ENCODE results near the gene PEX11G. TPM values are rescaled to one million over a fixed set of nuclear protein-coding genes. Genes with fewer than 3 reads are reported as not detected.

PEX11G gene
- total and polyA plus RNA-seq, 9 of the 15 experiments (the other 6 are each of a cell fraction or from before 2014, with no cell fraction given): 0.07 to 3.2 (median 0.70) TPM; not detected in 1

DNA sequence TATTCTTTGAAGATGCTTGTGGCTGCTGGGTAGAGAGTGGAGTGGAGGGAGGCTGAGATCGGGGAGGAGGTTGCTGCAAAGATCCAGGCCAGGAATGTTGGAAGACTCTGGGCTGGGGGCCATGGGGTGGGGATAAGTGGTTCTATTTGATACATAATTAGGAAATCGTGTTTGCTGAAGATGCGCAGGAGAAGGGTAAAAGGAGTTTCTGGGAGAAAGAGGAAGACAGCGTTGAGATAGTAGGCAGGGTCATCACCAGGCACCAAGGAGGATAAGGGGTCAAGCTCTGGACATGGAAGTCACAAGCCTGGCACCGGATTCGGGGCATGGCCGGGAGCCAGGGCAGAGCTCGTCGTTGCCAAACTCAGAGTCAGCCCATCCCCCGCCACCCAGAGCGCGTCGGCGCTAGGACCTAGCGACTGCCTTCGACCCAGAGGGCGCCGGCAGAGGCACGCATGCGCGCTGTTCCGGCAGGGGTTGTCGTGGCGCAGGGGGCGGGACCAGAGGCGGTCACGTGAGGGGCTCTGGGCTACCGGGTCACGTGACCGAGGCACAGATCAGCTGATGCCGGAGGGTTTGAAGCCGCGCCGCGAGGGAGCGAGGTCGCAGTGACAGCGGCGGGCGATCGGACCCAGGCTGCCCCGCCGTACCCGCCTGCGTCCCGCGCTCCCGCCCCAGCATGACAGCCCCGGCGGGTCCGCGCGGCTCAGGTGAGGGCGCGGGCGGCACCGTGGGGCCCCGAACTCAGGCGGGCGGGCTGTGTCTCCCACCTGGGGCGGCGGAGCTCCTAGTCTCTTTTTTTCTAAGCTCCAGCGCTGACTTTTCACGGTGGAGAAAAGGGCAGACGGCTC is 33.5 kb upstream of the PEX11G start, which contains the start of gene MCOLN1 (continued):
- TF ChIP-seq, protein P1, sequence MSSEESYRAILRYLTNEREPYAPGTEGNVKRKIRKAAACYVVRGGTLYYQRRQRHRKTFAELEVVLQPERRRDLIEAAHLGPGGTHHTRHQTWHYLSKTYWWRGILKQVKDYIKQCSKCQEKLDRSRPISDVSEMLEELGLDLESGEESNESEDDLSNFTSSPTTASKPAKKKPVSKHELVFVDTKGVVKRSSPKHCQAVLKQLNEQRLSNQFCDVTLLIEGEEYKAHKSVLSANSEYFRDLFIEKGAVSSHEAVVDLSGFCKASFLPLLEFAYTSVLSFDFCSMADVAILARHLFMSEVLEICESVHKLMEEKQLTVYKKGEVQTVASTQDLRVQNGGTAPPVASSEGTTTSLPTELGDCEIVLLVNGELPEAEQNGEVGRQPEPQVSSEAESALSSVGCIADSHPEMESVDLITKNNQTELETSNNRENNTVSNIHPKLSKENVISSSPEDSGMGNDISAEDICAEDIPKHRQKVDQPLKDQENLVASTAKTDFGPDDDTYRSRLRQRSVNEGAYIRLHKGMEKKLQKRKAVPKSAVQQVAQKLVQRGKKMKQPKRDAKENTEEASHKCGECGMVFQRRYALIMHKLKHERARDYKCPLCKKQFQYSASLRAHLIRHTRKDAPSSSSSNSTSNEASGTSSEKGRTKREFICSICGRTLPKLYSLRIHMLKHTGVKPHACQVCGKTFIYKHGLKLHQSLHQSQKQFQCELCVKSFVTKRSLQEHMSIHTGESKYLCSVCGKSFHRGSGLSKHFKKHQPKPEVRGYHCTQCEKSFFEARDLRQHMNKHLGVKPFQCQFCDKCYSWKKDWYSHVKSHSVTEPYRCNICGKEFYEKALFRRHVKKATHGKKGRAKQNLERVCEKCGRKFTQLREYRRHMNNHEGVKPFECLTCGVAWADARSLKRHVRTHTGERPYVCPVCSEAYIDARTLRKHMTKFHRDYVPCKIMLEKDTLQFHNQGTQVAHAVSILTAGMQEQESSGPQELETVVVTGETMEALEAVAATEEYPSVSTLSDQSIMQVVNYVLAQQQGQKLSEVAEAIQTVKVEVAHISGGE (CRISPR knock-in tag; IDR thresholded peaks at IDR 0.05): no peak
- TF ChIP-seq, protein P2, sequence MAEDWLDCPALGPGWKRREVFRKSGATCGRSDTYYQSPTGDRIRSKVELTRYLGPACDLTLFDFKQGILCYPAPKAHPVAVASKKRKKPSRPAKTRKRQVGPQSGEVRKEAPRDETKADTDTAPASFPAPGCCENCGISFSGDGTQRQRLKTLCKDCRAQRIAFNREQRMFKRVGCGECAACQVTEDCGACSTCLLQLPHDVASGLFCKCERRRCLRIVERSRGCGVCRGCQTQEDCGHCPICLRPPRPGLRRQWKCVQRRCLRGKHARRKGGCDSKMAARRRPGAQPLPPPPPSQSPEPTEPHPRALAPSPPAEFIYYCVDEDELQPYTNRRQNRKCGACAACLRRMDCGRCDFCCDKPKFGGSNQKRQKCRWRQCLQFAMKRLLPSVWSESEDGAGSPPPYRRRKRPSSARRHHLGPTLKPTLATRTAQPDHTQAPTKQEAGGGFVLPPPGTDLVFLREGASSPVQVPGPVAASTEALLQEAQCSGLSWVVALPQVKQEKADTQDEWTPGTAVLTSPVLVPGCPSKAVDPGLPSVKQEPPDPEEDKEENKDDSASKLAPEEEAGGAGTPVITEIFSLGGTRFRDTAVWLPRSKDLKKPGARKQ (CRISPR knock-in tag; IDR thresholded peaks at IDR 0.05): no peak
- TF ChIP-seq FIP1L1 (IDR thresholded peaks at IDR 0.05; ENCODE audit: low read depth, low read length, poor library complexity, severe bottlenecking) (peak; percentile 77), TAF15 (IDR thresholded peaks at IDR 0.05; ENCODE audit: low read depth, low read length) (0 out of 2 replicates have a peak, but pooled peaks have one; percentile 62), GATA2 (CRISPR knock-in tag; IDR thresholded peaks at IDR 0.05) (no peak), OTX1 (CRISPR knock-in tag; IDR thresholded peaks at IDR 0.05) (peak; percentile 85), TARDBP (IDR thresholded peaks at IDR 0.05) (0 out of 2 replicates have a peak, but pooled peaks have one; percentile 51)
- TF ChIP-seq, protein P3, sequence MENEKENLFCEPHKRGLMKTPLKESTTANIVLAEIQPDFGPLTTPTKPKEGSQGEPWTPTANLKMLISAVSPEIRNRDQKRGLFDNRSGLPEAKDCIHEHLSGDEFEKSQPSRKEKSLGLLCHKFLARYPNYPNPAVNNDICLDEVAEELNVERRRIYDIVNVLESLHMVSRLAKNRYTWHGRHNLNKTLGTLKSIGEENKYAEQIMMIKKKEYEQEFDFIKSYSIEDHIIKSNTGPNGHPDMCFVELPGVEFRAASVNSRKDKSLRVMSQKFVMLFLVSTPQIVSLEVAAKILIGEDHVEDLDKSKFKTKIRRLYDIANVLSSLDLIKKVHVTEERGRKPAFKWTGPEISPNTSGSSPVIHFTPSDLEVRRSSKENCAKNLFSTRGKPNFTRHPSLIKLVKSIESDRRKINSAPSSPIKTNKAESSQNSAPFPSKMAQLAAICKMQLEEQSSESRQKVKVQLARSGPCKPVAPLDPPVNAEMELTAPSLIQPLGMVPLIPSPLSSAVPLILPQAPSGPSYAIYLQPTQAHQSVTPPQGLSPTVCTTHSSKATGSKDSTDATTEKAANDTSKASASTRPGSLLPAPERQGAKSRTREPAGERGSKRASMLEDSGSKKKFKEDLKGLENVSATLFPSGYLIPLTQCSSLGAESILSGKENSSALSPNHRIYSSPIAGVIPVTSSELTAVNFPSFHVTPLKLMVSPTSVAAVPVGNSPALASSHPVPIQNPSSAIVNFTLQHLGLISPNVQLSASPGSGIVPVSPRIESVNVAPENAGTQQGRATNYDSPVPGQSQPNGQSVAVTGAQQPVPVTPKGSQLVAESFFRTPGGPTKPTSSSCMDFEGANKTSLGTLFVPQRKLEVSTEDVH (IDR thresholded peaks at IDR 0.05; ENCODE audit: low read depth, partially characterized antibody): peak; percentile 66
- TF ChIP-seq, protein P4, sequence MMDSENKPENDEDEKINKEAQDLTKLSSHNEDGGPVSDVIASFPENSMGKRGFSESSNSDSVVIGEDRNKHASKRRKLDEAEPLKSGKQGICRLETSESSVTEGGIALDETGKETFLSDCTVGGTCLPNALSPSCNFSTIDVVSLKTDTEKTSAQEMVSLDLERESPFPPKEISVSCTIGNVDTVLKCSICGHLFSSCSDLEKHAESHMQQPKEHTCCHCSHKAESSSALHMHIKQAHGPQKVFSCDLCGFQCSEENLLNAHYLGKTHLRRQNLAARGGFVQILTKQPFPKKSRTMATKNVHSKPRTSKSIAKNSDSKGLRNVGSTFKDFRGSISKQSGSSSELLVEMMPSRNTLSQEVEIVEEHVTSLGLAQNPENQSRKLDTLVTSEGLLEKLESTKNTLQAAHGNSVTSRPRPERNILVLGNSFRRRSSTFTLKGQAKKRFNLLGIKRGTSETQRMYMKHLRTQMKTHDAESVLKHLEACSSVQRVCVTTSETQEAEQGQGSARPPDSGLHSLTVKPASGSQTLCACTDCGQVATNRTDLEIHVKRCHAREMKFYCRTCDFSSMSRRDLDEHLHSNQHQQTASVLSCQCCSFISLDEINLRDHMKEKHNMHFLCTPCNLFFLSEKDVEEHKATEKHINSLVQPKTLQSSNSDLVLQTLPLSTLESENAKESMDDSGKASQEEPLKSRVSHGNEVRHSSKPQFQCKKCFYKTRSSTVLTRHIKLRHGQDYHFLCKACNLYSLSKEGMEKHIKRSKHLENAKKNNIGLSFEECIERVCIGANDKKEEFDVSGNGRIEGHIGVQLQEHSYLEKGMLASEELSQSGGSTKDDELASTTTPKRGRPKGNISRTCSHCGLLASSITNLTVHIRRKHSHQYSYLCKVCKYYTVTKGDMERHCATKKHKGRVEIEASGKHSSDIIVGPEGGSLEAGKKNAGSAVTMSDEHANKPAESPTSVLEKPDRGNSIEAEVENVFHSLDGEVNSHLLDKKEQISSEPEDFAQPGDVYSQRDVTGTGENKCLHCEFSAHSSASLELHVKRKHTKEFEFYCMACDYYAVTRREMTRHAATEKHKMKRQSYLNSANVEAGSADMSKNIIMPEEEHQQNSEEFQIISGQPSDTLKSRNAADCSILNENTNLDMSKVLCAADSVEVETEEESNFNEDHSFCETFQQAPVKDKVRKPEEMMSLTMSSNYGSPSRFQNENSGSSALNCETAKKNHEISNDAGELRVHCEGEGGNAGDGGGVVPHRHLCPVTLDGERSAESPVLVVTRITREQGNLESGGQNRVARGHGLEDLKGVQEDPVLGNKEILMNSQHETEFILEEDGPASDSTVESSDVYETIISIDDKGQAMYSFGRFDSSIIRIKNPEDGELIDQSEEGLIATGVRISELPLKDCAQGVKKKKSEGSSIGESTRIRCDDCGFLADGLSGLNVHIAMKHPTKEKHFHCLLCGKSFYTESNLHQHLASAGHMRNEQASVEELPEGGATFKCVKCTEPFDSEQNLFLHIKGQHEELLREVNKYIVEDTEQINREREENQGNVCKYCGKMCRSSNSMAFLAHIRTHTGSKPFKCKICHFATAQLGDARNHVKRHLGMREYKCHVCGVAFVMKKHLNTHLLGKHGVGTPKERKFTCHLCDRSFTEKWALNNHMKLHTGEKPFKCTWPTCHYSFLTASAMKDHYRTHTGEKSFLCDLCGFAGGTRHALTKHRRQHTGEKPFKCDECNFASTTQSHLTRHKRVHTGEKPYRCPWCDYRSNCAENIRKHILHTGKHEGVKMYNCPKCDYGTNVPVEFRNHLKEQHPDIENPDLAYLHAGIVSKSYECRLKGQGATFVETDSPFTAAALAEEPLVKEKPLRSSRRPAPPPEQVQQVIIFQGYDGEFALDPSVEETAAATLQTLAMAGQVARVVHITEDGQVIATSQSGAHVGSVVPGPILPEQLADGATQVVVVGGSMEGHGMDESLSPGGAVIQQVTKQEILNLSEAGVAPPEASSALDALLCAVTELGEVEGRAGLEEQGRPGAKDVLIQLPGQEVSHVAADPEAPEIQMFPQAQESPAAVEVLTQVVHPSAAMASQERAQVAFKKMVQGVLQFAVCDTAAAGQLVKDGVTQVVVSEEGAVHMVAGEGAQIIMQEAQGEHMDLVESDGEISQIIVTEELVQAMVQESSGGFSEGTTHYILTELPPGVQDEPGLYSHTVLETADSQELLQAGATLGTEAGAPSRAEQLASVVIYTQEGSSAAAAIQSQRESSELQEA (IDR thresholded peaks at IDR 0.05; ENCODE audit: low read depth): no peak

Data from K562 (cell line).